ENCODE data around the gene CREB3L4. TPM values are rescaled to one million over a fixed set of nuclear protein-coding genes. Genes with fewer than 3 reads are reported as not detected.

The CREB3L4 gene
- total RNA-seq, 2 donors from 2014 or later = 15.6 to 23.9 TPM

DNA sequence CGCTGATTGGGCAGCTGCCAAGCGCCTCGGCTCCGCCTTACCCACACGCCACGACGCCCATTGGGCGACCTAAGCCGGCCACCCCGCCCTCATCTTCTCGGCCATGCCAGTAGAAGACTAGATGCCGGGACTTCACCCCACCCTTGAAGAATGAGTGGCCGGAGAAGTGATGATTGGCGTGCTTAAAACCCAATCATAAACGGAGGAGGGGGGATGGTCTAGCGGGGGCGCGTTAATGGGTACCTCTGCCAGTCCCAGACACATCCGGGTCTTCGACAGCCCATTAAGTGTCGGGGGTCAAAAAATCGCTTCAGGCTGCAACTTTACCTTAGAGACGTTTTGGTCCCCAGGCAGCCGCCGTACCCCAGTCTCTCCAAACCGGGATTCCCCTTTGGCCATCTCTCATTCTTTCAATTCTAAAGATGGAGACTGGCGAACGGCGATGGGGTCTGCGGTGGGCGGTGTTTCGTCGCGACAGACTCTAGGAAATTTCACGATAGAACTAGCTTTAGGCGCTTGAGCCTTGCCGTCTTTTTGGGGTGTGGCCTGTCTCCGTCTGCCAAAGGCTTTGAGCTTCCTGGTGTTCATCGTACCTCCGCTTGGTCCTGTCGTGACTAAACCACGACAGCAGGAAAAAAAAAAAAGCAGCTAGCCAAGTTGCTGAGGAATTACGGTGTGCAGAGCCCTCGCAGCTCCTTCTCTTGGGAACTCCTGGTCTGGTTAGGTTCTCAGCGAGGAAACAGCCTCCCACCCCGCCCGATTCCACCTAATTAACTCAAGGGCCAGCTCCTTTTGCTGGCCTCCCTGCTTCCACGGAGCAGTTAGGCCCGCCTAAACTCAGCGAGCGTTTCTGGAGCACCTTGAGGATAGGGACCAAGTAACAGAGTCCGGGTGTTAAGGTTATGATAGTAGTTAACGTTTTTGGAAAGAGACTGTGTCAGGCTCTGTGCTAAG, 44.5 kb upstream of the CREB3L4 start, which contains the start of gene GATAD2B:
TSS of gene GATAD2B (minus strand) at position 1 of the 954 bp plus-strand sequence. CDS start 94,625 bp downstream, outside the sequence.
- H3K4me1 Mint-ChIP-seq = peaks cover 23% of the 10 kb centered on the region
- peak within 1 kb of the TSS; percentile 94 for H3K27ac Mint-ChIP-seq
- peak; percentile 100 for DNase-seq
- Histone ChIP-seq H3K9ac (ENCODE audit: extremely low read depth, low read length, poor library complexity, severe bottlenecking) (peak within 1 kb of the TSS; percentile 79), H3K36me3 (ENCODE audit: control insufficient read depth, insufficient read depth, low read length) (peaks cover 8% of the 10 kb centered on the region), H3K27me3 (ENCODE audit: control insufficient read depth, insufficient read depth, low read length, poor library complexity, severe bottlenecking) (no peaks in the 10 kb centered on the region), H3K9me3 (ENCODE audit: control insufficient read depth, low read length) (no peaks in the 10 kb centered on the region), H3K27ac (ENCODE audit: low read depth, low read length) (peak within 1 kb of the TSS; percentile 91), H3K4me3 (ENCODE audit: low read length) (peak within 1 kb of the TSS; percentile 97), H3K4me1 (ENCODE audit: control insufficient read depth, insufficient read depth, low read length) (peaks cover 12% of the 10 kb centered on the region)
- peak within 1 kb of the TSS; percentile 95 for H3K4me3 Mint-ChIP-seq
- no peak for TF ChIP-seq CTCF (conservative IDR thresholded peaks at IDR 0.05)
- WGBS, 2 experiments (ENCODE audit: insufficient coverage in 1 of 2, insufficient read length in 1 of 2) = 2% methylated on average over 27 to 53 of the region's 53 CpGs
- H3K36me3 Mint-ChIP-seq (ENCODE audit: low read depth) = no peaks in the 10 kb centered on the region
- H3K27me3 Mint-ChIP-seq (ENCODE audit: insufficient read depth) = no peaks in the 10 kb centered on the region
- H3K9me3 Mint-ChIP-seq = no peaks in the 10 kb centered on the region

DNA sequence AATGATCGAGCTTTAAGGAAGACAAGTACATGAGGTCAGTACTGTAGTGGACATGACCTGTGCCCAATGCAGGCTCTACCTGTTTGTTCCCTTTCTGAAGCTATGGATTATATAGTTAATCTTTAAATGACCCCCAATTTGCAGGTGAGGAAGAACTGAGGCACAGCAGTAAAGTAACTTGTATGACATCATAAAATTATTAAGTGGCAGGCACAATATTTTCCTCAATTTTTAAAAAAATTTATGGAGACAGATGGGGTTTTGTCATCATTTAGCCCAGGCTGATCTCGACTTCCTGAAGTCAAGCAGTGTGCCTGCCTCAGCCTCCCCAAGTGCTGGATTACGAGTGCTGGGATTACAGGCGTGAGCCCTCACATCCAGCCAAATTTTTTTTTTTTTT, 41.3 kb upstream of the CREB3L4 start:
- peaks cover 5% of the 10 kb centered on the region for H3K4me1 Mint-ChIP-seq
- Histone ChIP-seq H3K36me3 (ENCODE audit: control insufficient read depth, insufficient read depth, low read length) (peaks cover 4% of the 10 kb centered on the region), H3K27me3 (ENCODE audit: control insufficient read depth, insufficient read depth, low read length, poor library complexity, severe bottlenecking) (no peaks in the 10 kb centered on the region), H3K9ac (ENCODE audit: extremely low read depth, low read length, poor library complexity, severe bottlenecking) (no peak overlapping the region), H3K9me3 (ENCODE audit: control insufficient read depth, low read length) (no peaks in the 10 kb centered on the region), H3K4me3 (ENCODE audit: low read length) (no peak overlapping the region), H3K4me1 (ENCODE audit: control insufficient read depth, insufficient read depth, low read length) (no peaks in the 10 kb centered on the region), H3K27ac (ENCODE audit: low read depth, low read length) (no peak overlapping the region)
- whole genome bisulfite sequencing, 2 experiments (ENCODE audit: insufficient coverage in 1 of 2, insufficient read length in 1 of 2) = 89% methylated on average over 4 of the region's 4 CpGs
- H3K9me3 Mint-ChIP-seq = no peaks in the 10 kb centered on the region
- no peak overlapping the region for H3K27ac Mint-ChIP-seq
- H3K36me3 Mint-ChIP-seq (ENCODE audit: low read depth) = peaks cover 14% of the 10 kb centered on the region
- no peak overlapping the region for H3K4me3 Mint-ChIP-seq
- no peaks in the 10 kb centered on the region for H3K27me3 Mint-ChIP-seq (ENCODE audit: insufficient read depth)
- no peak for DNase-seq
- no peak for TF ChIP-seq CTCF (conservative IDR thresholded peaks at IDR 0.05)

DNA sequence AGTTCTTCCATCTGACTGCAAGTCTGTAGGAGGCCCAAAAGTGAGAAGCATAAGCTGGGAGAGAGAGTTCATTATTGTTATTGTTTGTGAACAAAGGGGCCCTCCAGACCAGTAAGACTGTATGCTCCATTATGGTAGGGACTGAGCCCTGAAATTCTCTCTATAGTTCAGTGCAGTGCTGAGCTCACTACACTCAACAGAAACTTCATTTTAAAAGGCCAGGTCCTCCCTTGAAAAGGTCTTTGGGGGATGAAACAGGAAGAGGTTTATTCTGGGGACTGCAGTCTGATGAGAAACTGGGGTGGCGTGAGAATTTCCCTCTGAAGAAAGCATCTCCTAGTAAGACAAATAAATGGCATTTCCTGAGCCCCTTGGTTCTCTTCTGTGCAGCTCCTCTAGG, 39.5 kb upstream of the CREB3L4 start:
- no peaks in the 10 kb centered on the region for H3K4me1 ChIP-seq (ENCODE audit: control insufficient read depth, insufficient read depth, low read length)
- H3K4me1 Mint-ChIP-seq = peaks cover 2% of the 10 kb centered on the region
- no peaks in the 10 kb centered on the region for H3K27me3 ChIP-seq (ENCODE audit: control insufficient read depth, insufficient read depth, low read length, poor library complexity, severe bottlenecking)
- H3K27ac Mint-ChIP-seq = no peak overlapping the region
- H3K27ac ChIP-seq (ENCODE audit: low read depth, low read length) = peak overlapping the region; percentile 44
- H3K4me3 ChIP-seq (ENCODE audit: low read length) = no peak overlapping the region
- peaks cover 22% of the 10 kb centered on the region for H3K36me3 Mint-ChIP-seq (ENCODE audit: low read depth)
- 90% methylated on average over 1 of the region's 1 CpG; no CpG with 5 or more reads in 1 of the 2 experiments for WGBS, 2 experiments (ENCODE audit: insufficient coverage in 1 of 2, insufficient read length in 1 of 2)
- no peak overlapping the region for H3K9ac ChIP-seq (ENCODE audit: extremely low read depth, low read length, poor library complexity, severe bottlenecking)
- H3K9me3 Mint-ChIP-seq = no peaks in the 10 kb centered on the region
- no peaks in the 10 kb centered on the region for H3K27me3 Mint-ChIP-seq (ENCODE audit: insufficient read depth)
- DNase-seq = no peak
- no peaks in the 10 kb centered on the region for H3K9me3 ChIP-seq (ENCODE audit: control insufficient read depth, low read length)
- no peak overlapping the region for H3K4me3 Mint-ChIP-seq
- no peak for TF ChIP-seq CTCF (conservative IDR thresholded peaks at IDR 0.05)
- H3K36me3 ChIP-seq (ENCODE audit: control insufficient read depth, insufficient read depth, low read length) = peaks cover 18% of the 10 kb centered on the region
